Activated gamma-delta T cell treated with anti-CD3 and anti-CD28 coated beads, Interleukin-2, amount 50 U/mL, for 16 hours (primary cell): ENCODE measurements around the gene GTPBP1.

ENCODE experiments used
- DNase-seq: peaks from one replicate; pipeline ENCODE4 v3.0.0-alpha.2; 2020; ENCODE audit warnings: low read depth

The GTPBP1 gene

GRCh38 chr22:38760477-38761201 lies 54.9 kb downstream of the GTPBP1 start:
- DNase-seq: no peak

GRCh38 chr22:38761202-38762162 lies 55.7 kb downstream of the GTPBP1 start:
- no peak for DNase-seq

GRCh38 chr22:38762551-38762983 lies 56.8 kb downstream of the GTPBP1 start:
- DNase-seq: no peak

- no peak for DNase-seq
These were observed 60.5 kb downstream of the GTPBP1 start for GRCh38 chr22:38766076-38766777.

GRCh38 chr22:38767313-38767712 lies 61.6 kb downstream of the GTPBP1 start:
- no peak for DNase-seq

- no peak for DNase-seq
These were observed 62.3 kb downstream of the GTPBP1 start for GRCh38 chr22:38768036-38768435.

- DNase-seq: no peak
These were observed 64.7 kb downstream of the GTPBP1 start for GRCh38 chr22:38770257-38770949.

- no peak for DNase-seq
These were observed 66.8 kb downstream of the GTPBP1 start for GRCh38 chr22:38772623-38772873.

GRCh38 chr22:38773363-38773946 lies 67.7 kb downstream of the GTPBP1 start:
- DNase-seq: no peak

GRCh38 chr22:38774496-38775166 lies 68.9 kb downstream of the GTPBP1 start:
- no peak for DNase-seq

- no peak for DNase-seq
These were observed 69.9 kb downstream of the GTPBP1 start for GRCh38 chr22:38775656-38776055.

- no peak for DNase-seq
These were observed 70.3 kb downstream of the GTPBP1 start for GRCh38 chr22:38776086-38776485.

- no peak for DNase-seq
These were observed 71.4 kb downstream of the GTPBP1 start for GRCh38 chr22:38777087-38777671.

- no peak for DNase-seq
These were observed 75.3 kb downstream of the GTPBP1 start for GRCh38 chr22:38781033-38781432.

- no peak for DNase-seq
These were observed 76.8 kb downstream of the GTPBP1 start for GRCh38 chr22:38782402-38783094.
